Measurements from ENCODE around the gene PRDM16. TPM values are rescaled to one million over a fixed set of nuclear protein-coding genes. Genes with fewer than 3 reads are reported as not detected.

PRDM16 gene
- total and polyA plus RNA-seq, 2 of the 13 experiments (the other 11 are each of a cell fraction or from before 2014, with no cell fraction given), result 0.15 to 0.81 TPM

GRCh38 chr1:3460672-3461131 is 391.7 kb downstream of the PRDM16 start (continued):
- TF ChIP-seq ZNF292 (CRISPR knock-in tag; IDR thresholded peaks at IDR 0.05; ENCODE audit: borderline replicate concordance, low read depth) (no peak), ZNF460 (CRISPR knock-in tag; IDR thresholded peaks at IDR 0.05; ENCODE audit: borderline replicate concordance) (no peak), ZBED4 (CRISPR knock-in tag; IDR thresholded peaks at IDR 0.05; ENCODE audit: borderline replicate concordance) (no peak), ZNF451 (CRISPR knock-in tag; IDR thresholded peaks at IDR 0.05) (no peak), ZNF558 (CRISPR knock-in tag; IDR thresholded peaks at IDR 0.05; ENCODE audit: borderline replicate concordance) (no peak), ZNF18 (CRISPR knock-in tag; IDR thresholded peaks at IDR 0.05; ENCODE audit: insufficient replicate concordance) (peak; percentile 29), ZNF180 (CRISPR knock-in tag; IDR thresholded peaks at IDR 0.05; ENCODE audit: borderline replicate concordance, low read depth) (no peak), THYN1 (CRISPR knock-in tag; IDR thresholded peaks at IDR 0.05; ENCODE audit: borderline replicate concordance, low read depth) (no peak), EHMT2 (IDR thresholded peaks at IDR 0.05; ENCODE audit: borderline replicate concordance, low read depth, low read length) (no peak), ZNF672 (CRISPR knock-in tag; IDR thresholded peaks at IDR 0.05) (no peak), GLMP (CRISPR knock-in tag; IDR thresholded peaks at IDR 0.05; ENCODE audit: borderline replicate concordance) (no peak), ZNF564 (CRISPR knock-in tag; IDR thresholded peaks at IDR 0.05) (no peak), HMG20B (CRISPR knock-in tag; conservative IDR thresholded peaks at IDR 0.05) (no peak; the same call in 1 of the 2 replicates), ZBTB7A (CRISPR knock-in tag; IDR thresholded peaks at IDR 0.05) (0 out of 2 replicates have a peak, but pooled peaks have one; percentile 39), ZNF576 (CRISPR knock-in tag; IDR thresholded peaks at IDR 0.05) (no peak), ZNF670 (CRISPR knock-in tag; IDR thresholded peaks at IDR 0.05; ENCODE audit: borderline replicate concordance) (no peak)
